Measurements from ENCODE around the gene SRGAP1.

SRGAP1 gene

GRCh38 chr12:63900922-63901793 lies 56.7 kb downstream of the SRGAP1 start:
- no peak overlapping the region for H3K4me3 ChIP-seq (ENCODE audit: low read depth, low read length)

- no peak overlapping the region for H3K4me3 ChIP-seq (ENCODE audit: low read depth, low read length)
Observed at GRCh38 chr12:63904653-63905052, 60.2 kb downstream of the SRGAP1 start.

- no peak overlapping the region for H3K4me3 ChIP-seq (ENCODE audit: low read depth, low read length)
Observed at GRCh38 chr12:63905544-63905943, 61.0 kb downstream of the SRGAP1 start.

- no peak overlapping the region for H3K4me3 ChIP-seq (ENCODE audit: low read depth, low read length)
Observed at GRCh38 chr12:63906876-63907275, 62.4 kb downstream of the SRGAP1 start.

- H3K4me3 ChIP-seq (ENCODE audit: low read depth, low read length) = no peak overlapping the region
Observed at GRCh38 chr12:63907561-63907960, 63.1 kb downstream of the SRGAP1 start.

GRCh38 chr12:63909746-63910145 lies 65.2 kb downstream of the SRGAP1 start:
- no peak overlapping the region for H3K4me3 ChIP-seq (ENCODE audit: low read depth, low read length)

GRCh38 chr12:63911341-63911740 lies 66.8 kb downstream of the SRGAP1 start:
- H3K4me3 ChIP-seq (ENCODE audit: low read depth, low read length) = no peak overlapping the region

GRCh38 chr12:63912651-63913050 lies 68.2 kb downstream of the SRGAP1 start:
- H3K4me3 ChIP-seq (ENCODE audit: low read depth, low read length) = no peak overlapping the region

GRCh38 chr12:63913929-63914328 lies 69.4 kb downstream of the SRGAP1 start:
- no peak overlapping the region for H3K4me3 ChIP-seq (ENCODE audit: low read depth, low read length)

GRCh38 chr12:63915105-63915800 lies 70.8 kb downstream of the SRGAP1 start:
- H3K4me3 ChIP-seq (ENCODE audit: low read depth, low read length) = no peak overlapping the region

GRCh38 chr12:63916561-63917476 lies 72.3 kb downstream of the SRGAP1 start:
- no peak overlapping the region for H3K4me3 ChIP-seq (ENCODE audit: low read depth, low read length)

GRCh38 chr12:63917477-63917862 lies 73.0 kb downstream of the SRGAP1 start:
- H3K4me3 ChIP-seq (ENCODE audit: low read depth, low read length) = no peak overlapping the region

- H3K4me3 ChIP-seq (ENCODE audit: low read depth, low read length) = no peak overlapping the region
Observed at GRCh38 chr12:63917864-63918799, 73.6 kb downstream of the SRGAP1 start.

- H3K4me3 ChIP-seq (ENCODE audit: low read depth, low read length) = no peak overlapping the region
Observed at GRCh38 chr12:63918800-63919300, 74.3 kb downstream of the SRGAP1 start.

GRCh38 chr12:63919756-63920155 lies 75.3 kb downstream of the SRGAP1 start:
- H3K4me3 ChIP-seq (ENCODE audit: low read depth, low read length) = no peak overlapping the region

- no peak overlapping the region for H3K4me3 ChIP-seq (ENCODE audit: low read depth, low read length)
Observed at GRCh38 chr12:63921157-63921556, 76.7 kb downstream of the SRGAP1 start.

GRCh38 chr12:63922474-63922873 lies 78.0 kb downstream of the SRGAP1 start:
- H3K4me3 ChIP-seq (ENCODE audit: low read depth, low read length) = no peak overlapping the region

- no peak overlapping the region for H3K4me3 ChIP-seq (ENCODE audit: low read depth, low read length)
Observed at GRCh38 chr12:63924781-63925180, 80.3 kb downstream of the SRGAP1 start.

- H3K4me3 ChIP-seq (ENCODE audit: low read depth, low read length) = no peak overlapping the region
Observed at GRCh38 chr12:63927511-63927910, 83.0 kb downstream of the SRGAP1 start.

- H3K4me3 ChIP-seq (ENCODE audit: low read depth, low read length) = no peak overlapping the region
Observed at GRCh38 chr12:63928305-63928704, 83.8 kb downstream of the SRGAP1 start.
